ENCODE results near the gene RPTOR.

Gene RPTOR

DNA sequence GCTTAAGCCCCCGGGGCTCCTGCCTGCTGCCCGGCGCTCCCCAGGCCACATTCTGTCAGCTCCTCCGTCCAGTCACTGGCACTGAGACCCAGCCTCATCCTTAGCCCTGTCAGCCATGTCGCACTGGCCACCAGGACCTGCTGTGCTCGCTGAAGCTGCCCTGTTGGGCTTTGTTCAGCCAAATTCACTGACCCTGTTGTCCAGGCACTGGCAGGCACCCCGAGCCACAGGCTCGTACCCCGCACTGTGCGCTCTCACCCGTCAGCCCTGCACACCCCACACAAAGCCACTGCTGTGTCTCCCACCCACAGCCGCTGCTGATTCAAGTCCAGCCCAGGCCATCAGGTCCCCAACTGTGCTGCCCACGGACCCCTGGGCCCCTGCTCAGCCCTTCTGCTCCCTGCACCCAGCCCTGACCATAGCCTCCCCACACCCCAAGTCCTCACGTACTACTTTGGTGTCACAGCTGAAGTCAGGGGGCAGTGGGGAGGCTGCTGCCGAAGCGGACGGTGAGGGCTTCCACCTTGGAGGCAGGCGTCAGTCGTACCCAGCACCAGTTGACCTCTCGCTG lies 315.5 kb downstream of the RPTOR start:
- peaks cover 66% of the 10 kb centered on the region for H3K36me3 Mint-ChIP-seq (ENCODE audit: low read depth)
- DNase-seq (no peak), ATAC-seq (no peak)
- peak overlapping the region; percentile 92 for H3K27ac Mint-ChIP-seq
- no peak overlapping the region for H3K4me3 Mint-ChIP-seq
- H3K9me3 Mint-ChIP-seq = peaks cover 23% of the 10 kb centered on the region
- no peaks in the 10 kb centered on the region for H3K27me3 Mint-ChIP-seq
- peaks cover 91% of the 10 kb centered on the region for H3K4me1 Mint-ChIP-seq

DNA sequence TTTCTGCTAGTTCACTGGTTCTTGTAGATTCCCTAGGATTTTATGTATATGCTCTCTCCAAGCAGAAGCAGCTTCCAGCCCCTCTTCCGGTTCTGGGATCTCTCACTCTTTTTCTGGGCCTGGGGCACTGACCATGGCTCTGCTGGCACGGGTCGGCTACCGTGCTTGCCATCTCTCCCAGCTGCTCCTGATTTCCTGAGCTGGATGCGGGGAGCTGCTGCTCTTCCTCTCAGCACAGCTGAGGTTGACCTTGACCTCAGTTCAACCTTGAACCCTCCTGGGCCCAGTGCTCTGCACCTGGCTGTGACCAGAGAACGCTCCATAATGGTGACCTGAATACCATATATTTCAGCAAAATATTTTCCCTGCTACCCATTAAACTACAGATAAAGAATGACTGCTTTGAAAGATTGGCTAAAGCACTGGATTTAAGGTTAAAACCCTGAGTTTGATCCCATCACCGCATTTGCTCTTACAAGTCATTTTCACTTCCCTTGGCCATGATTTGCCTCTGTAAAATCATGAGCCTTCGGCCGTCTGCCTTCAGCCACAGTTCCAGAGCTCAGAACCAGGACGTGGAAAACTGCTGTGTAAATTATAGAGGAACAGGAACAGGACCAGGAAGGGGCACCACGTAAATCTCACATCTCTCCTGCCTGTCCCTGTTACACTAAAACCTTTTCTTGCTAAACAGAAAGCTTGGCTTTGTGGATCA lies 316.2 kb downstream of the RPTOR start:
- Mint-ChIP-seq H3K27ac (peak overlapping the region; percentile 92), H3K36me3 (ENCODE audit: low read depth) (peaks cover 67% of the 10 kb centered on the region), H3K27me3 (no peaks in the 10 kb centered on the region), H3K4me3 (no peak overlapping the region), H3K4me1 (peaks cover 90% of the 10 kb centered on the region), H3K9me3 (peaks cover 24% of the 10 kb centered on the region)
- ATAC-seq = no peak
- no peak for DNase-seq

DNA sequence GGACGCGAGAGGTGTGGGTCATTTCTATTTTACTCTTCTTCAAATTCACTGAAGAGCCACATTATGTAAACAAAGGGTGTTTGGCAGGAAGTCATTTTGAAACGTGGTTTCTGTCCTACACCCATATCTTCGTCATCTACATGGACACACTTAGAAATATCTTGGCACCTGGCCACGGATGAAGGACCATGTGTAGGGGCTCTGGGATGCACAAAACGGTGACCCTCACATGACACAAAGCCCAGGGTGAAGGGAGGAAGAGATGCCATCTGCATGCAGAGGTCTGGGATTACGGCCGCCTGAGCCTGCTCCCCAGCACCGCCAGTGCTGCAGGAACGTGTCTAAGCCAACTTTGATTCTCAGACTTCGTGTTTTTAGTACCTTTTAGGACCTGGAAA lies 316.8 kb downstream of the RPTOR start:
- ATAC-seq (no peak), DNase-seq (no peak)
- Mint-ChIP-seq H3K36me3 (ENCODE audit: low read depth) (peaks cover 63% of the 10 kb centered on the region), H3K27ac (peak overlapping the region; percentile 92), H3K27me3 (no peaks in the 10 kb centered on the region), H3K9me3 (peaks cover 24% of the 10 kb centered on the region), H3K4me3 (no peak overlapping the region), H3K4me1 (peaks cover 87% of the 10 kb centered on the region)

DNA sequence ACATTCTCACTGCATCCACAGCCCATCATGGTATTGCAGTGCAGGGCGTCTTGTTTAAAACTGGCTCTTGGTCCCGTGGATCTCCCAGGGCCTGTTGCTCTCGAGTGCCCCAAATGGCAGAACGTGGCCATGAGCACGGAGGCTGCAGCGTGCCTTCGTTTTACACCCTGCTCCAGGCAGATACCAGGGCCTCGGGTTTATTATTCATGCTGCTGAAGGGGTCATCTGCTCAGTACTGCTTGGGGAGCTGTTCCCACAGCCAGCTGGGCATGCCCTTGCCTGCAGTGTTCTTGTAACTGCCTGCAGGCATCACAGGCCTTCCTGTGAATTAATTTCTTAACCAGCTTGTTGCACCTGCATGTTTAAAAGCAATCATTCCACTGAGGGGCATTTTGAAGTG lies 317.3 kb downstream of the RPTOR start:
- Mint-ChIP-seq H3K27me3 (no peaks in the 10 kb centered on the region), H3K36me3 (ENCODE audit: low read depth) (peaks cover 61% of the 10 kb centered on the region), H3K4me3 (no peak overlapping the region), H3K4me1 (peaks cover 87% of the 10 kb centered on the region), H3K9me3 (peaks cover 24% of the 10 kb centered on the region), H3K27ac (peak overlapping the region; percentile 92)
- peak; percentile 53 for DNase-seq
- peak; percentile 60 for ATAC-seq

DNA sequence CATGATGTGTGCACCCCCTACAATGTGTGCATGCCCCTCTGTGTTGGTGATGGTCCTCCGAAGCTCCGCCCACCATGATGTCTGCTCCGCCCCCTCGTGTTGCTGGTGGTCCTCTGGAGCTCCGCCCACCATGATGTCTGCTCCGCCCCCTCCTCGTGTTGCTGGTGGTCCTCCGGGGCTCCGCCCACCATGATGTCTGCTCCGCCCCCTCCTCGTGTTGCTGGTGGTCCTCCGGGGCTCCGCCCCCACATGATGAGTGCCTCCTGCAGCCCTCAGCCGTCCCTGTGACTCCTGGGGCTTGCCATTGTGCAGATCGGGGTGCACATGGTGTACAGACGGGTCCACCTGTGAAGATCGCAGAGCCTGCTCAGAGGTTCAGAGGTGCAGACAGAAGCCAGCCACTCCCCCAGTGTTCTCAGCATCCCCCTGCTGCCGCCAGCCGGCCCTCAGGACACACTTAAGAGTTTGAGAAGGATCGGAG lies 317.9 kb downstream of the RPTOR start:
- Mint-ChIP-seq H3K27ac (peak overlapping the region; percentile 92), H3K36me3 (ENCODE audit: low read depth) (peaks cover 59% of the 10 kb centered on the region), H3K27me3 (no peaks in the 10 kb centered on the region), H3K4me3 (no peak overlapping the region), H3K9me3 (peaks cover 24% of the 10 kb centered on the region), H3K4me1 (peaks cover 87% of the 10 kb centered on the region)
- no peak for DNase-seq
- ATAC-seq = no peak

DNA sequence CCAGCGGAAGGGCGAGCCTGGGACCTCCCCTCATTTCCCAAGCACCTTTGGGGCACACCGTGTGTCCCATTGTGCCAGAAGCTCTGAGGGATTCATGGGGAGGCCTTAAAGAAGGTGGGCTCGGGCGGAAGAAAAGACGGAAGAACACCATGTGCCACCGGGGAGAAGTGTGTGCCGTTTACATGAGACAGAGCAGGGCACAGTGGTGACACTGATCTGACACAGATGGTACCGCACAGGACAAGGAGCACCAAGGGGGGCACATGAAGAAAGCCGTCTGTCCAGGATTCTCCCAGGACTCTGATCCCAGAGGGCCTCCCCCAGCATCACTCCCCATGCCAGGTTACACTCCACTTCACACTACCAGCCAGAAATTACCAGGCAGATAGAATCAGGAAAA lies 318.3 kb downstream of the RPTOR start:
- Mint-ChIP-seq H3K36me3 (ENCODE audit: low read depth) (peaks cover 59% of the 10 kb centered on the region), H3K4me1 (peaks cover 87% of the 10 kb centered on the region), H3K27ac (peak overlapping the region; percentile 92), H3K27me3 (no peaks in the 10 kb centered on the region), H3K9me3 (peaks cover 24% of the 10 kb centered on the region), H3K4me3 (no peak overlapping the region)
- no peak for DNase-seq
- no peak for ATAC-seq

DNA sequence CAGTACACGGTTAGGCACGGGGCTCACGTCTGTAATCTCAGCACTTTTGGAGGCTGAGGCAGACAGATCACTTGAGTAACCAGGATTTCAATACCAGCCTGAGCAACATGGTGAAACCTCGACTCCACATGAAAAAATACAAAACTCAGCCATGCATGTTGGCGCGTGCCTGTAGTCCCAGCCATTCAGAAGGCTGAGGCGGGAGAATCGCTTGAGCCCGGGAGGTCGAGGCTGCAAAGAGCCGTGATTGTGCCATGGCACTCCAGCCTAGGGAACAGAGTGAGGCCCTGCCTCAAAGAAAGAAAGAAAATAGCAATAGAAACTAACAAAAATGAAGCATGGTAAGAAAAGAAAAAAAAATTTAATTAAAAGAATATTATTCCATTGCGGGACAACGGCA lies 319.0 kb downstream of the RPTOR start:
- DNase-seq (no peak), ATAC-seq (no peak)
- H3K4me3 Mint-ChIP-seq = no peak overlapping the region
- peaks cover 87% of the 10 kb centered on the region for H3K4me1 Mint-ChIP-seq
- H3K27me3 Mint-ChIP-seq = no peaks in the 10 kb centered on the region
- H3K27ac Mint-ChIP-seq = peak overlapping the region; percentile 92
- H3K9me3 Mint-ChIP-seq = peaks cover 24% of the 10 kb centered on the region
- H3K36me3 Mint-ChIP-seq (ENCODE audit: low read depth) = peaks cover 59% of the 10 kb centered on the region

DNA sequence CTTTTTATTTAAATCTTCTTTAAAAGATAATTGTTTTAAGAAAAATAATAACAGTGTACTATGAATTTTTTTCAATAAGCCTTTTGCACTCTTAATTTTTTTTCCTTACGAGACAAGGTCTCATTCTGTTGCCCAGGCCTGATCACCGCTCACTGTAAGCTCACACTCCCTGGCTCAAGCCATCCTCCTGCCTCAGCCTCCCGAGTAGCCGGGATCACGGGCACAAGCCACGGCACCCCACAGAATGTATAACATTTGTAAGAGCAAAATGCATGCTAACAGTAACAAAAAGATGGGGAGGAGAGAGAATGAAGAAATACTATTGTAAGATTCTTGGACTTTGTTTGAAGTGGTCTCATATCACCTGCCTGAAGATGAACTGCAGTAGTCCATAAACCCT lies 320.1 kb downstream of the RPTOR start:
- no peak for DNase-seq
- peaks cover 24% of the 10 kb centered on the region for H3K9me3 Mint-ChIP-seq
- H3K27ac Mint-ChIP-seq = peak overlapping the region; percentile 92
- peaks cover 88% of the 10 kb centered on the region for H3K4me1 Mint-ChIP-seq
- peaks cover 56% of the 10 kb centered on the region for H3K36me3 Mint-ChIP-seq (ENCODE audit: low read depth)
- ATAC-seq = no peak
- no peak overlapping the region for H3K4me3 Mint-ChIP-seq
- H3K27me3 Mint-ChIP-seq = no peaks in the 10 kb centered on the region

DNA sequence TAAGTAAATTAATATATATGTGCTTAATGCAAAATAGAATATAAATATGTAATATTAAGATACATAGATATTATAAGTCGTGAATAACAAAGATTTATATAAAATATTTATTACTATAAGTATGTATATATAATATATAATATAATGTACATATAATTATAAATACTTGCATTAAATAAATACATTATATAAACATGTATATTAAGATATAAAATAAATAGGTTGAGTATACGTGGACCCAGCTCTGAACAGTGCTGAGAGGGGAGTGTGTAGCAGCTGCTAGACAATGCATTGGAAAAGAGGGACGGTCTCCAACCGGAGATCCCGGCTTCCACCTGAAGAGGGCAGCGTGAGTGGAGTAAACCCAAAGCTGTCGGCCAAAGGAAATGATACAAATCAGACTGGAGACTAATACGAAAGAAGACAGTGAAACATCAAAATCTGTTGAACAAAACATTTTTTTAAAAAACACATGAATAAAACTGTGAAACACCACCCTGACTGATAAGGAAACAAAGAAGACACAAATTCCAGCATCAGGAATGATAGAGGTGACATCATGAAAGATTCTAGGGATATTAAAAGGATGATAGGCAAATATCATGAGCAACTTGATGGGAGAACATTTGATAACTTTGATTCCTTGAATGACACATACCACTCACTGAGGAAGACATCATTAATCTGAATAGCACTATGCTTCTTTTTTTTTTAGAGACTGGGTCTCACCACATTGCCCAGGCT lies 321.6 kb downstream of the RPTOR start:
- H3K4me3 Mint-ChIP-seq = no peak overlapping the region
- peaks cover 93% of the 10 kb centered on the region for H3K4me1 Mint-ChIP-seq
- peak; percentile 85 for DNase-seq
- no peak for ATAC-seq
- peaks cover 24% of the 10 kb centered on the region for H3K9me3 Mint-ChIP-seq
- no peaks in the 10 kb centered on the region for H3K27me3 Mint-ChIP-seq
- peak overlapping the region; percentile 76 for H3K27ac Mint-ChIP-seq
- H3K36me3 Mint-ChIP-seq (ENCODE audit: low read depth) = peaks cover 51% of the 10 kb centered on the region

DNA sequence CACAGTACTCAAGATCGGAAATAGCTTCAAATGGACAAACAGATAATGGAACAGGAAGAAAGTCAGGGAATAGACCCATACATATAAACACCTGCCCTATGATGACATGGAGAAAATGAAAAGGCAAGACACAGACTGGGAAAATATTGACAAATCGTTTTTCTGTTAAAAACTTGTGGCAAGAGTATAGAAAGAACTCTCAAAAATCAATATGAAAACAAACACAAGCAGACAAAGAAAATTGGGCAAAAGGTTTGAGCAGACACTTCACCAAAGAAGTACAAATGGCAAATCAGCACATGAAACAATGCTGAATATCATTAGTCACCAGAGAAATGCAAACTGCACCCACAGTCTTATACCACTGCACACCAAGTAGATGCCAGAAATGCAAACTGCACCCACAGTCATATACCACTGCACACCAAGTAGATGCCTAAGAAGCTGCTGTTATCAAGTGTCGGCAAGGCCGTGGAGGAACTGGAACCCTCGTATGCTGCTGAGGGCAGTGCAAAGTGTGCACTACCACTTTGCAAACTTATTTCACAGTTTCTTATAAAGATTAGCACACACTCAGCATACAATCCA lies 323.5 kb downstream of the RPTOR start:
- peaks cover 90% of the 10 kb centered on the region for H3K4me1 Mint-ChIP-seq
- ATAC-seq = peak; percentile 61
- DNase-seq = no peak
- no peaks in the 10 kb centered on the region for H3K27me3 Mint-ChIP-seq
- peak overlapping the region; percentile 66 for H3K27ac Mint-ChIP-seq
- H3K4me3 Mint-ChIP-seq = no peak overlapping the region
- H3K9me3 Mint-ChIP-seq = peaks cover 22% of the 10 kb centered on the region
- peaks cover 33% of the 10 kb centered on the region for H3K36me3 Mint-ChIP-seq (ENCODE audit: low read depth)

DNA sequence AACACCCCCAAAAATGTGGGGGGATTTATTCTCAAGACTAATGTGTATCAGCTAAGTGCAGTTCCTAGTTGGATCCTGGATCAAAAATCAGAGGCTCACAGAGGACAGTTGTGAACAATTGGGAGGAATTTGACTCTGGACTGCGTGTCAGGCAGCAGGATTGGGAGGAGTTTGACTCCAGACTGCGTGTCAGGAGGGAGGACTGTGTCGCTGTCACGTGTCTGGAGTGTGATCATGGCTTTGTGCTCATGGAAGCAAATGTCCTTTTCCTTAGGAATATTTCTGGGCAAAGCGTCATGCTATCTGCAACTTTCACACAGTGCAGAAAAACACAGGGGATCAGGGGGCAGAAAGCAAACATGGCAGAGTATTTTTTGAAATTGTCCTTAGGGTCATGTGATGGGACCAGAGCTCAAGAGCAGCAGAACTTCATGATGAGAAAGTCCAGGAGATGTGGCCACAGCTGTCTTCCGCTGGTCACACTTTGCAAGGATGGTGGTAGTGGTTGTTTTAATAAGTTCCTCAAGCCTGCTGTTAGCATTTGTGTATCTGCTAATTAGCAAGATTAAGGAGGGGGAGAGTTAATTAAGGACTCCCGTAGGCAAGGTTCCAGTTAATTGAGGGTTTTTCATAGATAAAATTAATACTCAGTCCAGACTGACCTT lies 325.0 kb downstream of the RPTOR start:
- Mint-ChIP-seq H3K9me3 (peaks cover 7% of the 10 kb centered on the region), H3K4me3 (no peak overlapping the region), H3K27ac (peak overlapping the region; percentile 81), H3K27me3 (no peaks in the 10 kb centered on the region), H3K36me3 (ENCODE audit: low read depth) (peaks cover 33% of the 10 kb centered on the region), H3K4me1 (peaks cover 88% of the 10 kb centered on the region)
- ATAC-seq (no peak), DNase-seq (no peak)

DNA sequence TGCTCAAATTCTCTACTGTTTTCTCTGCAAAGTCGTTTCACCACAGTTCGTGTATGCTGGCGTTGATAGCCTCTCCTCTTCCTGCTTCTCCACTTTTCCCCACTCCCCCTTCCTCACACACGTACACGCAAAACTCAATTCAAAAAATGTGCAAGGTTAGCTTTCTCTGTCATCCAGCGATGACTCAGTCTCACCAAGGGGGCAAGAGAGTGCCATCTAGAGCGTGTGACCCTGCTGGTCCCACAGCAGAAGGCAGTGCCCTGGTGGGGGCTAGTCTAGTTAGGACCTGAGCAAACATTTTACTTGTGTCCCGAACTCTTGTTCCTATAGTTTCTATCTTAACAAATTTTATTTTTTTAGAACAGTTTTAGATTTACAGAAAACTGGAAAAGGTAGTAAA lies 325.8 kb downstream of the RPTOR start:
- H3K36me3 Mint-ChIP-seq (ENCODE audit: low read depth) = peaks cover 33% of the 10 kb centered on the region
- H3K27me3 Mint-ChIP-seq = no peaks in the 10 kb centered on the region
- H3K9me3 Mint-ChIP-seq = no peaks in the 10 kb centered on the region
- ATAC-seq (peak; percentile 87), DNase-seq (peak; percentile 46)
- H3K4me1 Mint-ChIP-seq = peaks cover 87% of the 10 kb centered on the region
- H3K27ac Mint-ChIP-seq = peak overlapping the region; percentile 81
- H3K4me3 Mint-ChIP-seq = peak overlapping the region; percentile 54

DNA sequence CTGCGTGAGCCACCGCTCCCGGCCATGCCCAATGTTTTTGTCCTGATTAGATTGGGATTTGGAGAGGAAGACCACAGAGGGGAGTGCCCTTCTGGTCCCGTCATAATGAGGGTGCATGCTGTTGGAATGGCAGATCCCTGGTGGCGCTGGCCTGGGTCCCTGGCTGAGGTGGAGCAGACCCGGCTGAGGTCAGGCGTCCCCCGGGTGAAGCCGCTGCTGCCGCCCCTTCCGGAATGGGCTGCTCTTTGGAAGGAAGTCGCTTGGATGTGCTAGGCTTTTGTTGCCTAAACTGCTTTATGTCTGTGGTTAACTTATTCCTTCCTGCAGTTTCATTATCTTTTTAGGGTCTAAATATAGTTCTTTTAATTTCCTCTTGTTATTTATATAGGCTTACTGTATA lies 326.7 kb downstream of the RPTOR start:
- peak overlapping the region; percentile 41 for H3K4me3 Mint-ChIP-seq
- H3K4me1 Mint-ChIP-seq = peaks cover 82% of the 10 kb centered on the region
- peaks cover 31% of the 10 kb centered on the region for H3K36me3 Mint-ChIP-seq (ENCODE audit: low read depth)
- H3K27ac Mint-ChIP-seq = peak overlapping the region; percentile 81
- DNase-seq = no peak
- H3K9me3 Mint-ChIP-seq = no peaks in the 10 kb centered on the region
- H3K27me3 Mint-ChIP-seq = no peaks in the 10 kb centered on the region
- ATAC-seq = no peak

DNA sequence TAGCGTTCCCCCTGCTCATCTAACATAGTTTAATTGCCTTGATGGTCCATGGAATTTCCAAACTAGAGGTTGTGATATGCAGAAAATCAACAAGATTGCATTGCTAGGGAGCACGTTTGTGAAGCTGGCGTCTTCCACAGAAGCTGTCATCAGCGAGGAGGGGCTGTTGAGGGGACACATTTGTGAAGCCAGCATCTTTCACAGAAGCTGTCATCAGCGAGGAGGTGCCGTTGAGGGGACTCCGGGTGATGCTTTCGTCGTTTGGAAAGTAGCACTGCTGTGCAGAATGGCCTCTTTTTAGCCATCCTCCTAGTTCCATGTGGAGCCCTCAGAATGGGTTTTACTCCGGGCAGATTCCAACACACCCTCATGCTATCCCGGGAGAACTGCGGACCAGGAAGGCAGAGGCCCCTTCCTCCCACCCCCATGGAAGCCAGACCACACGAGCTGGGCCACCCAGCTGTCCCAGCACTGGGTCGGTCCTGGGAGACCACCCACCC lies 327.4 kb downstream of the RPTOR start:
- no peaks in the 10 kb centered on the region for H3K27me3 Mint-ChIP-seq
- H3K4me3 Mint-ChIP-seq = peak overlapping the region; percentile 41
- H3K27ac Mint-ChIP-seq = peak overlapping the region; percentile 81
- peaks cover 78% of the 10 kb centered on the region for H3K4me1 Mint-ChIP-seq
- ATAC-seq (no peak), DNase-seq (no peak)
- H3K36me3 Mint-ChIP-seq (ENCODE audit: low read depth) = peaks cover 33% of the 10 kb centered on the region
- H3K9me3 Mint-ChIP-seq = no peaks in the 10 kb centered on the region
